Measurements from ENCODE around the gene LYPD4. TPM values are rescaled to one million over a fixed set of nuclear protein-coding genes. Genes with fewer than 3 reads are reported as not detected.

LYPD4 gene
- total and polyA plus RNA-seq, 2 donors (not counting 1 experiment from before 2014, with no cell fraction given): not detected

- peak; percentile 58 to 60 for DNase-seq (ENCODE audit: low read depth in 2 of 2)
- no peaks in the 10 kb centered on the region for H3K4me1 ChIP-seq (ENCODE audit: control insufficient read depth, extremely low read depth, insufficient read depth, low read length)
- H3K4me2 ChIP-seq (ENCODE audit: extremely low read depth, insufficient read depth, low read length): no peak overlapping the region
- peaks cover 22% of the 10 kb centered on the region for H3K36me3 ChIP-seq (ENCODE audit: control insufficient read depth, insufficient read depth, low read length)
- peaks cover 4% of the 10 kb centered on the region for H3K27me3 ChIP-seq (ENCODE audit: control insufficient read depth, insufficient read depth, low read length)
- H3K79me2 ChIP-seq (ENCODE audit: control insufficient read depth, insufficient read depth, low read length): peaks cover 5% of the 10 kb centered on the region
- no peak overlapping the region for H3K9ac ChIP-seq (ENCODE audit: insufficient read depth, low read length)
- no peak overlapping the region for H3K4me3 ChIP-seq (replicated peaks in 1 of 4; ENCODE audit: control extremely low read depth in 1 of 4, insufficient read depth in 1 of 4, low read depth in 3 of 4, low read length in 4 of 4)
- peaks cover 3% of the 10 kb centered on the region for H4K20me1 ChIP-seq (ENCODE audit: control insufficient read depth, extremely low read depth, insufficient read depth, low read length)
- no peak overlapping the region for H2AFZ ChIP-seq (ENCODE audit: low read length)
- H3K27ac ChIP-seq (ENCODE audit: insufficient read depth, low read length): no peak overlapping the region
- TF ChIP-seq CTCF (conservative IDR thresholded peaks at IDR 0.05 in 1 of 2, IDR thresholded peaks at IDR 0.05 in 1 of 2; ENCODE audit: low read depth in 1 of 2, low read length in 2 of 2) (peak; percentile 61 to 73), EZH2 (IDR thresholded peaks at IDR 0.05; ENCODE audit: low read length, missing control alignments) (no peak)
- no peaks in the 10 kb centered on the region for H3K9me3 ChIP-seq (ENCODE audit: control insufficient read depth, insufficient read depth, low read depth, low read length)
Observed at GRCh38 chr19:41872775-41873647, 28.5 kb upstream of the LYPD4 start.

GRCh38 chr19:41872384-41872774 lies 27.9 kb upstream of the LYPD4 start:
- peaks cover 24% of the 10 kb centered on the region for H3K36me3 ChIP-seq (ENCODE audit: control insufficient read depth, insufficient read depth, low read length)
- no peak overlapping the region for H3K4me3 ChIP-seq (replicated peaks in 1 of 4; ENCODE audit: control extremely low read depth in 1 of 4, insufficient read depth in 1 of 4, low read depth in 3 of 4, low read length in 4 of 4)
- peaks cover 8% of the 10 kb centered on the region for H3K79me2 ChIP-seq (ENCODE audit: control insufficient read depth, insufficient read depth, low read length)
- H3K4me2 ChIP-seq (ENCODE audit: extremely low read depth, insufficient read depth, low read length): no peak overlapping the region
- TF ChIP-seq CTCF (conservative IDR thresholded peaks at IDR 0.05 in 1 of 2, IDR thresholded peaks at IDR 0.05 in 1 of 2; ENCODE audit: low read depth in 1 of 2, low read length in 2 of 2) (no peak), EZH2 (IDR thresholded peaks at IDR 0.05; ENCODE audit: low read length, missing control alignments) (no peak)
- no peak overlapping the region for H3K9ac ChIP-seq (ENCODE audit: insufficient read depth, low read length)
- no peak overlapping the region for H3K27ac ChIP-seq (ENCODE audit: insufficient read depth, low read length)
- no peaks in the 10 kb centered on the region for H3K9me3 ChIP-seq (ENCODE audit: control insufficient read depth, insufficient read depth, low read depth, low read length)
- peak in 1 of 2 donors; percentile 15 for DNase-seq (ENCODE audit: low read depth in 2 of 2)
- H3K27me3 ChIP-seq (ENCODE audit: control insufficient read depth, insufficient read depth, low read length): no peaks in the 10 kb centered on the region
- H3K4me1 ChIP-seq (ENCODE audit: control insufficient read depth, extremely low read depth, insufficient read depth, low read length): no peaks in the 10 kb centered on the region
- H4K20me1 ChIP-seq (ENCODE audit: control insufficient read depth, extremely low read depth, insufficient read depth, low read length): peaks cover 3% of the 10 kb centered on the region
- H2AFZ ChIP-seq (ENCODE audit: low read length): no peak overlapping the region

GRCh38 chr19:41871573-41872383 lies 27.3 kb upstream of the LYPD4 start:
- Histone ChIP-seq H3K9me3 (ENCODE audit: control insufficient read depth, insufficient read depth, low read depth, low read length) (no peaks in the 10 kb centered on the region), H3K36me3 (ENCODE audit: control insufficient read depth, insufficient read depth, low read length) (peaks cover 24% of the 10 kb centered on the region), H3K79me2 (ENCODE audit: control insufficient read depth, insufficient read depth, low read length) (peaks cover 13% of the 10 kb centered on the region), H3K4me1 (ENCODE audit: control insufficient read depth, extremely low read depth, insufficient read depth, low read length) (no peaks in the 10 kb centered on the region), H4K20me1 (ENCODE audit: control insufficient read depth, extremely low read depth, insufficient read depth, low read length) (peaks cover 3% of the 10 kb centered on the region), H3K4me3 (replicated peaks in 1 of 4; ENCODE audit: control extremely low read depth in 1 of 4, insufficient read depth in 1 of 4, low read depth in 3 of 4, low read length in 4 of 4) (no peak overlapping the region), H3K9ac (ENCODE audit: insufficient read depth, low read length) (no peak overlapping the region), H3K27ac (ENCODE audit: insufficient read depth, low read length) (no peak overlapping the region), H3K4me2 (ENCODE audit: extremely low read depth, insufficient read depth, low read length) (no peak overlapping the region), H3K27me3 (ENCODE audit: control insufficient read depth, insufficient read depth, low read length) (no peaks in the 10 kb centered on the region), H2AFZ (ENCODE audit: low read length) (no peak overlapping the region)
- TF ChIP-seq CTCF (conservative IDR thresholded peaks at IDR 0.05 in 1 of 2, IDR thresholded peaks at IDR 0.05 in 1 of 2; ENCODE audit: low read depth in 1 of 2, low read length in 2 of 2) (no peak), EZH2 (IDR thresholded peaks at IDR 0.05; ENCODE audit: low read length, missing control alignments) (no peak)
- DNase-seq (ENCODE audit: low read depth in 2 of 2): no peak

All from fibroblast of lung (primary cell).